Activated CD4-positive, CD25-positive, alpha-beta regulatory T cell treated with anti-CD3 and anti-CD28 coated beads, Interleukin-2, amount 50 U/mL, for 72 hours (primary cell): Measurements from ENCODE around the gene COL6A3.
A peak's percentile ranks its signal among the peaks of the same experiment; 100 is the strongest.

Source experiments
- DNase-seq: peaks from one replicate; pipeline ENCODE4 v3.0.0; 2021

COL6A3 gene

GRCh38 chr2:237438080-237438940 is 24.3 kb upstream of the COL6A3 start:
- DNase-seq = no peak

GRCh38 chr2:237437566-237437965 is 23.6 kb upstream of the COL6A3 start:
- no peak for DNase-seq

GRCh38 chr2:237435844-237436587 is 22.1 kb upstream of the COL6A3 start:
- no peak for DNase-seq

- DNase-seq = peak; percentile 49
Measured at GRCh38 chr2:237434866-237435311, 20.9 kb upstream of the COL6A3 start.

GRCh38 chr2:237433920-237434676 is 20.1 kb upstream of the COL6A3 start:
- DNase-seq = no peak

GRCh38 chr2:237432484-237433092 is 18.6 kb upstream of the COL6A3 start:
- peak; percentile 72 for DNase-seq

GRCh38 chr2:237431837-237432236 is 17.9 kb upstream of the COL6A3 start:
- DNase-seq = no peak

- DNase-seq = no peak
Measured at GRCh38 chr2:237431372-237431771, 17.4 kb upstream of the COL6A3 start.

GRCh38 chr2:237430861-237431260 is 16.9 kb upstream of the COL6A3 start:
- DNase-seq = no peak

GRCh38 chr2:237429753-237430152 is 15.8 kb upstream of the COL6A3 start:
- DNase-seq = no peak

- peak; percentile 57 for DNase-seq
Measured at GRCh38 chr2:237427769-237428506, 14.0 kb upstream of the COL6A3 start.

- no peak for DNase-seq
Measured at GRCh38 chr2:237426517-237426916, 12.6 kb upstream of the COL6A3 start.

- no peak for DNase-seq
Measured at GRCh38 chr2:237425320-237425719, 11.4 kb upstream of the COL6A3 start.

- no peak for DNase-seq
Measured at GRCh38 chr2:237424544-237424943, 10.6 kb upstream of the COL6A3 start.

- no peak for DNase-seq
Measured at GRCh38 chr2:237423891-237424290, 9.9 kb upstream of the COL6A3 start.

- DNase-seq = no peak
Measured at GRCh38 chr2:237422309-237422708, 8.3 kb upstream of the COL6A3 start.

GRCh38 chr2:237421542-237422116 is 7.7 kb upstream of the COL6A3 start:
- peak; percentile 79 for DNase-seq

- no peak for DNase-seq
Measured at GRCh38 chr2:237418300-237418699, 4.3 kb upstream of the COL6A3 start.

GRCh38 chr2:237412988-237413776 is 782 bp downstream of the COL6A3 start:
- DNase-seq = no peak

GRCh38 chr2:237412646-237412987 is 1.3 kb downstream of the COL6A3 start:
- DNase-seq = no peak
